Activated CD8-positive, alpha-beta T cell treated with anti-CD3 and anti-CD28 coated beads for 36 hours (primary cell): ENCODE measurements around the gene SPTB. TPM values are rescaled to one million over a fixed set of nuclear protein-coding genes. Genes with fewer than 3 reads are reported as not detected.

Experiments
- ATAC-seq: fragments of 200-7000 bp; cut with Tn5 transposase; one replicate; pipeline ENCODE4 v1.10.0; 2021; ENCODE audit warnings: mild to moderate bottlenecking, moderate library complexity
- CTCF ChIA-PET: fragments of 350-600 bp; sonication (Branson Sonifier 250); formaldehyde crosslinking; loops from one replicate; lab custom pipeline; 2021; ENCODE audit warnings: antibody characterized with exemption; lab: Charles Lee
- POLR2A ChIA-PET: fragments of 350-600 bp; sonication (Branson Sonifier 250); formaldehyde crosslinking; loops from one replicate; lab custom pipeline; 2021; ENCODE audit warnings: antibody characterized with exemption; lab: Charles Lee
- DNase-seq: peaks from one replicate; pipeline ENCODE4 v3.0.0-alpha.2; 2020
- H3K27ac Mint-ChIP-seq: one replicate; pipeline ENCODE4 v1.8.0; 2021; ENCODE audit warnings: mild to moderate bottlenecking, mixed read lengths
- H3K27me3 Mint-ChIP-seq: one replicate; pipeline ENCODE4 v1.8.0; 2021; ENCODE audit warnings: mixed read lengths
- H3K36me3 Mint-ChIP-seq: one replicate; pipeline ENCODE4 v1.8.0; 2021; ENCODE audit warnings: low read depth, mixed read lengths
- H3K4me1 Mint-ChIP-seq: one replicate; pipeline ENCODE4 v1.8.0; 2021; ENCODE audit warnings: low read depth, mixed read lengths
- H3K4me3 Mint-ChIP-seq: one replicate; pipeline ENCODE4 v1.8.0; 2021; ENCODE audit warnings: mild to moderate bottlenecking, moderate library complexity, mixed read lengths
- H3K9me3 Mint-ChIP-seq: one replicate; pipeline ENCODE4 v1.8.0; 2021; ENCODE audit warnings: mixed read lengths
- intact Hi-C: fragments of 100-400 bp; cut with micrococcal nuclease; formaldehyde crosslinking; loops from one replicate; pipeline ENCODE4 v1.10.0; 2022
- total RNA-seq, 2 experiments: library from RNA; stranded (reverse); gene quantifications; one replicate each; pipeline ENCODE4 v1.2.3, GENCODE V29; 2021
- TF ChIP-seq, protein P1 (sequence below): fragments of 200-600 bp; IDR thresholded peaks from one replicate; pipeline ENCODE4 v1.8.0; 2022; ENCODE audit warnings: antibody characterized with exemption, mild to moderate bottlenecking

Gene SPTB
- total RNA-seq, 2 experiments from 2014 or later, result 0.07 to 0.27 TPM

- no peak overlapping the region for H3K4me3 Mint-ChIP-seq
- H3K36me3 Mint-ChIP-seq, result no peaks in the 10 kb centered on the region
- no peak for DNase-seq
- H3K4me1 Mint-ChIP-seq, result no peaks in the 10 kb centered on the region
- no peak overlapping the region for H3K27ac Mint-ChIP-seq
- H3K27me3 Mint-ChIP-seq, result no peaks in the 10 kb centered on the region
- TF ChIP-seq, protein P1, sequence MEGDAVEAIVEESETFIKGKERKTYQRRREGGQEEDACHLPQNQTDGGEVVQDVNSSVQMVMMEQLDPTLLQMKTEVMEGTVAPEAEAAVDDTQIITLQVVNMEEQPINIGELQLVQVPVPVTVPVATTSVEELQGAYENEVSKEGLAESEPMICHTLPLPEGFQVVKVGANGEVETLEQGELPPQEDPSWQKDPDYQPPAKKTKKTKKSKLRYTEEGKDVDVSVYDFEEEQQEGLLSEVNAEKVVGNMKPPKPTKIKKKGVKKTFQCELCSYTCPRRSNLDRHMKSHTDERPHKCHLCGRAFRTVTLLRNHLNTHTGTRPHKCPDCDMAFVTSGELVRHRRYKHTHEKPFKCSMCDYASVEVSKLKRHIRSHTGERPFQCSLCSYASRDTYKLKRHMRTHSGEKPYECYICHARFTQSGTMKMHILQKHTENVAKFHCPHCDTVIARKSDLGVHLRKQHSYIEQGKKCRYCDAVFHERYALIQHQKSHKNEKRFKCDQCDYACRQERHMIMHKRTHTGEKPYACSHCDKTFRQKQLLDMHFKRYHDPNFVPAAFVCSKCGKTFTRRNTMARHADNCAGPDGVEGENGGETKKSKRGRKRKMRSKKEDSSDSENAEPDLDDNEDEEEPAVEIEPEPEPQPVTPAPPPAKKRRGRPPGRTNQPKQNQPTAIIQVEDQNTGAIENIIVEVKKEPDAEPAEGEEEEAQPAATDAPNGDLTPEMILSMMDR, result no peak
- CTCF ChIA-PET, result no interaction called here
- intact Hi-C loops, result no loop called here
- H3K9me3 Mint-ChIP-seq, result no peaks in the 10 kb centered on the region
- no peak for ATAC-seq
- POLR2A ChIA-PET, result no interaction called here
These were observed 138.5 kb downstream of the SPTB start for GRCh38 chr14:64741200-64741599.

DNA sequence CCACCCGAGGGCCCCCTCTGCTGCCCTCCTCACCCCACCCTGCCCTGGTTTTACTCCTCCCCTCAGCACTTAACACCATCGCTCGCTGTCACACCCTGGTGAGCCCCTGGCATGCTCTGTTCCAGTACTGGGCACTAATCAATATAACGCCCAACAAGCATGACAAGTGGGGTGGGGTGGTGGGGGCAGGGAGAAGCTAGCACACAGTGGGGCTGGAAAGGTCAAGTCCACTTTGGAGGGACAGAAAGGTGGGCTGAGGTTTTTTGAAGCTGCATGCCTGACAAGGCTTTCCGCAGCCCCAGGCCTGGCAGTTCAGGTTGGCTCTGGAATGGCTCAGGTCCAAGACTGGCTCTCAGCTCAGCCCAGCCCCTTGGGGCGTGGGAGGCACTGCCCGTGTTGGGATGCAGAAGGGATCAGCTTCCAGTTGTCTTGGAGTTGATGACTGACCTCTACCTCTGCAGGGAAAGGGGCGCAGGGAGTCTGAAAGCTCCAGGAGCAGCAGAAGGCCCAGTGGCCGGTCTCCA lies 141.4 kb downstream of the SPTB start:
- Mint-ChIP-seq H3K36me3 (no peaks in the 10 kb centered on the region), H3K4me3 (no peak overlapping the region), H3K4me1 (peaks cover 4% of the 10 kb centered on the region), H3K9me3 (no peaks in the 10 kb centered on the region), H3K27me3 (no peaks in the 10 kb centered on the region), H3K27ac (no peak overlapping the region)
- TF ChIP-seq, protein P1, result no peak
- DNase-seq (no peak), ATAC-seq (no peak)
- intact Hi-C loops, result no loop called here
- ChIA-PET POLR2A (no interaction called here), CTCF (interaction anchor here (1.0 kb wide), 1 partner anchor 26 kb away, joined by 3 read pairs; no protein-coding TSS in a partner anchor)

GRCh38 chr14:64737391-64738280 lies 142.1 kb downstream of the SPTB start:
- intact Hi-C loops, result no loop called here
- Mint-ChIP-seq H3K27me3 (no peaks in the 10 kb centered on the region), H3K4me1 (peaks cover 4% of the 10 kb centered on the region), H3K9me3 (no peaks in the 10 kb centered on the region), H3K4me3 (no peak overlapping the region), H3K36me3 (no peaks in the 10 kb centered on the region), H3K27ac (no peak overlapping the region)
- TF ChIP-seq, protein P1, result no peak
- POLR2A ChIA-PET, result no interaction called here
- CTCF ChIA-PET, result no interaction called here
- no peak for ATAC-seq
- no peak for DNase-seq

DNA sequence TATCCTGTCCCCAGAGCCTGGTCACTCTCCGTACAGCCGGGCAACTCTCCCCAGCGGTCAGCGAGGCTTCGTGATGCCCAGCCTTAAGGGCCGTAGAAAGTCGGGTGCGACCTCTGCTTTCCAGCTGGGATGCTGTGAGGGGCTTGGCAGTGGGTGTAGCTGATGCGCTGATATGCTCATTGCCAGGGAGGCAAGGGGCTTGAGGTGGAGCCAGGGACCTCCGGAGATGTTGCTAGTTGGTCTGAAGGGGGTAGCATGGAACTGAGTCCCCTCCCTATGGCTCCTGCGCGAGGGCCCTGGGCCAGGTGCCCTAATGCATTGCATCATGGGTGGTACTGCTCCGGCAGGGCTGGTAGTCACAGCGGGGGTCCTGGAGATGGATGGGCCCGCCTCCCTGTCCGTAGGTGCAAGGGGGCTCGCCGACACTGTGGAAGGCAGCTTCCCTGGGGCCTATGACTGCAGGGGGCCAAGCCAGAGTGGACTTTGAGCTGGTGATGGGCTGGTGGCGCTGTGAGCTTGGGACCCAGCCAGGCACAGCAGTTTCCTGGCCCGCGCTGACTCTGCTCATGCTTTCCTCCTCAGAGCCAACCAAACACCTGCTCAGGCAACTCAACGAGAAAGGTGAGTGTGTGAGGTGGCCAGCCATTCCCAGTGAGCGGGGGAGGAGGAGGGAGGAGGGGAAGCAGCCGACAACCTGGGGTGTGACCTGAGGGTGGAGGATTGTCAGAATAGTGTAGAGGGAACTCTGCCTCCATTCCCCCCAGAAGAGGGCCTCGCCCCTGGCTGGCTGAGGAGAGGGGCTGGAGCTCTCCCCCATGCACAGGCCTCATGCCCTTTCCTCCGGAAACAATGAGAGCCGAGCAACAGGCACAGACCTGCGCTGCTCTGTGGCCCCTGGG lies 143.2 kb downstream of the SPTB start:
- DNase-seq (no peak), ATAC-seq (no peak)
- H3K4me3 Mint-ChIP-seq, result no peak overlapping the region
- H3K36me3 Mint-ChIP-seq, result no peaks in the 10 kb centered on the region
- ChIA-PET CTCF (interaction anchor here (1.0 to 1.1 kb wide), 2 partner anchors 21 to 28 kb away, joined by 3 read pairs; no protein-coding TSS in a partner anchor), POLR2A (no interaction called here)
- TF ChIP-seq, protein P1, result no peak
- no peaks in the 10 kb centered on the region for H3K9me3 Mint-ChIP-seq
- no peaks in the 10 kb centered on the region for H3K27me3 Mint-ChIP-seq
- H3K4me1 Mint-ChIP-seq, result peaks cover 4% of the 10 kb centered on the region
- H3K27ac Mint-ChIP-seq, result no peak overlapping the region
- intact Hi-C loops, result no loop called here
